22Rv1 (cell line): ENCODE results near the gene SMPD2.

Source experiments
- ZFX ChIP-seq: fragments of 450-650 bp; IDR thresholded peaks from 2 replicates; pipeline ENCODE4 v1.6.1; 2017; ENCODE audit warnings: antibody characterized with exemption, borderline replicate concordance
- TF ChIP-seq, protein P1 (sequence below): fragments of 450-650 bp; IDR thresholded peaks from 2 replicates; pipeline ENCODE4 v1.5.1; 2017; ENCODE audit warnings: mild to moderate bottlenecking

DNA sequence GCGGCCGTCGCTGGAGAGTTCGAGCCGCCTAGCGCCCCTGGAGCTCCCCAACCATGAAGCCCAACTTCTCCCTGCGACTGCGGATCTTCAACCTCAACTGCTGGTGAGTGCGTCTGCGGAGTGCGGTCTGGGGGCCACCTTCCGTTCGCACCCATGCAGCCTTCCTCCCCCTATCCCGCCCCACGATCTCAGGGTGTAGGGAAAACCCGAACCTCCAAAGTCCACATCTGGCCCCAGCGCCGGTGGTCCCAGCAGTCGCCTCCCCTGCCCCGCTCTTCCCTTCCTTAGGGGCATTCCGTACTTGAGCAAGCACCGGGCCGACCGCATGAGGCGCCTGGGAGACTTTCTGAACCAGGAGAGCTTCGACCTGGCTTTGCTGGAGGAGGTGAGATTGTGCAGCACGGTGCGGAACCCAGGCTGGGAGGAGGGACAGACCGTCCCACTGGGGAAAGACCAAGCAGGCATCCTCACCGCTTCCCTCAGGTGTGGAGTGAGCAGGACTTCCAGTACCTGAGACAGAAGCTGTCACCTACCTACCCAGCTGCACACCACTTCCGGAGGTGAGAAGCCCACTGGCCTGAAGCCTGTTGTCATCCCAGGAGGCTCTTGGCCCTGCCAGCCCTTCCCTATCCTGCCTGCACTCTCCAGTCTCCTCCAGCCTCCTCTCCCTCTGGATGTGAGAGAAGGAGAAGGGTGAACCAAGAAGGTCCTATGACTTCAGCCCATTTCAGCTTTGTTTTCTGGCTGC is 719 bp downstream of the SMPD2 start:
- TF ChIP-seq, protein P1, sequence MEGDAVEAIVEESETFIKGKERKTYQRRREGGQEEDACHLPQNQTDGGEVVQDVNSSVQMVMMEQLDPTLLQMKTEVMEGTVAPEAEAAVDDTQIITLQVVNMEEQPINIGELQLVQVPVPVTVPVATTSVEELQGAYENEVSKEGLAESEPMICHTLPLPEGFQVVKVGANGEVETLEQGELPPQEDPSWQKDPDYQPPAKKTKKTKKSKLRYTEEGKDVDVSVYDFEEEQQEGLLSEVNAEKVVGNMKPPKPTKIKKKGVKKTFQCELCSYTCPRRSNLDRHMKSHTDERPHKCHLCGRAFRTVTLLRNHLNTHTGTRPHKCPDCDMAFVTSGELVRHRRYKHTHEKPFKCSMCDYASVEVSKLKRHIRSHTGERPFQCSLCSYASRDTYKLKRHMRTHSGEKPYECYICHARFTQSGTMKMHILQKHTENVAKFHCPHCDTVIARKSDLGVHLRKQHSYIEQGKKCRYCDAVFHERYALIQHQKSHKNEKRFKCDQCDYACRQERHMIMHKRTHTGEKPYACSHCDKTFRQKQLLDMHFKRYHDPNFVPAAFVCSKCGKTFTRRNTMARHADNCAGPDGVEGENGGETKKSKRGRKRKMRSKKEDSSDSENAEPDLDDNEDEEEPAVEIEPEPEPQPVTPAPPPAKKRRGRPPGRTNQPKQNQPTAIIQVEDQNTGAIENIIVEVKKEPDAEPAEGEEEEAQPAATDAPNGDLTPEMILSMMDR = peak; percentile 49
- no peak for TF ChIP-seq ZFX
